Measurements from ENCODE around the gene ZNF407.
A peak's percentile ranks its signal among the peaks of the same experiment; 100 is the strongest.
"Not testable (repeated sequence)": the region's sequence is repeated elsewhere in the genome, so short reads cannot be mapped to it uniquely, and the experiment has no call there.

ZNF407 gene

GRCh38 chr18:74563999-74564398, 33.7 kb upstream of the ZNF407 start:
- Histone ChIP-seq H3K4me1 (ENCODE audit: insufficient read depth, low read length) (no peaks in the 10 kb centered on the region), H3K79me2 (ENCODE audit: insufficient read depth, low read length) (no peaks in the 10 kb centered on the region), H3K4me2 (ENCODE audit: insufficient read depth, low read length) (no peak overlapping the region), H3K36me3 (ENCODE audit: insufficient read depth, low read length) (no peaks in the 10 kb centered on the region), H2AFZ (ENCODE audit: low read depth, low read length) (no peak overlapping the region), H3K27me3 (ENCODE audit: insufficient read depth, low read length, poor library complexity) (peaks cover 3% of the 10 kb centered on the region), H3K27ac (ENCODE audit: low read length) (no peak overlapping the region), H4K20me1 (ENCODE audit: insufficient read depth, low read length) (no peaks in the 10 kb centered on the region), H3K9me3 (ENCODE audit: insufficient read depth, low read length, severe bottlenecking) (no peaks in the 10 kb centered on the region), H3K9ac (ENCODE audit: low read depth, low read length) (no peak overlapping the region), H3K4me3 (ENCODE audit: low read depth in 1 of 2, low read length in 2 of 2) (no peak overlapping the region)
- ATAC-seq (ENCODE audit: insufficient read depth, low read depth) (no peak), DNase-seq (no peak)
- TF ChIP-seq EZH2 (IDR thresholded peaks at IDR 0.05; ENCODE audit: borderline replicate concordance, low read depth, low read length, severe bottlenecking) (no peak), CTCF (IDR thresholded peaks at IDR 0.05; ENCODE audit: borderline replicate concordance, extremely low read depth, low read length, poor library complexity, severe bottlenecking) (no peak)

- H3K79me2 ChIP-seq (ENCODE audit: insufficient read depth, low read length); H3K4me2 ChIP-seq (ENCODE audit: insufficient read depth, low read length); H3K9ac ChIP-seq (ENCODE audit: low read depth, low read length); H2AFZ ChIP-seq (ENCODE audit: low read depth, low read length); H3K9me3 ChIP-seq (ENCODE audit: insufficient read depth, low read length, severe bottlenecking); H4K20me1 ChIP-seq (ENCODE audit: insufficient read depth, low read length); H3K27ac ChIP-seq (ENCODE audit: low read length); ATAC-seq (ENCODE audit: insufficient read depth, low read depth); H3K27me3 ChIP-seq (ENCODE audit: insufficient read depth, low read length, poor library complexity); H3K36me3 ChIP-seq (ENCODE audit: insufficient read depth, low read length); H3K4me3 ChIP-seq (ENCODE audit: low read depth in 1 of 2, low read length in 2 of 2); H3K4me1 ChIP-seq (ENCODE audit: insufficient read depth, low read length); DNase-seq: not testable (repeated sequence)
Measured at GRCh38 chr18:74565164-74565563, 32.5 kb upstream of the ZNF407 start.

GRCh38 chr18:74565993-74566392, 31.7 kb upstream of the ZNF407 start:
- H4K20me1 ChIP-seq (ENCODE audit: insufficient read depth, low read length); H3K4me2 ChIP-seq (ENCODE audit: insufficient read depth, low read length); H2AFZ ChIP-seq (ENCODE audit: low read depth, low read length); H3K36me3 ChIP-seq (ENCODE audit: insufficient read depth, low read length); H3K9me3 ChIP-seq (ENCODE audit: insufficient read depth, low read length, severe bottlenecking); H3K79me2 ChIP-seq (ENCODE audit: insufficient read depth, low read length); H3K4me3 ChIP-seq (ENCODE audit: low read depth in 1 of 2, low read length in 2 of 2); H3K4me1 ChIP-seq (ENCODE audit: insufficient read depth, low read length); H3K9ac ChIP-seq (ENCODE audit: low read depth, low read length); H3K27ac ChIP-seq (ENCODE audit: low read length); H3K27me3 ChIP-seq (ENCODE audit: insufficient read depth, low read length, poor library complexity); DNase-seq; ATAC-seq (ENCODE audit: insufficient read depth, low read depth): not testable (repeated sequence)

GRCh38 chr18:74567822-74568221, 29.8 kb upstream of the ZNF407 start:
- H3K4me1 ChIP-seq (ENCODE audit: insufficient read depth, low read length): no peaks in the 10 kb centered on the region
- no peak for ATAC-seq (ENCODE audit: insufficient read depth, low read depth)
- H3K4me3 ChIP-seq (ENCODE audit: low read depth in 1 of 2, low read length in 2 of 2): no peak overlapping the region
- H3K27ac ChIP-seq (ENCODE audit: low read length): no peak overlapping the region
- H2AFZ ChIP-seq (ENCODE audit: low read depth, low read length): no peak overlapping the region
- TF ChIP-seq EZH2 (IDR thresholded peaks at IDR 0.05; ENCODE audit: borderline replicate concordance, low read depth, low read length, severe bottlenecking) (no peak), CTCF (IDR thresholded peaks at IDR 0.05; ENCODE audit: borderline replicate concordance, extremely low read depth, low read length, poor library complexity, severe bottlenecking) (peak; percentile 22)
- H3K4me2 ChIP-seq (ENCODE audit: insufficient read depth, low read length): no peak overlapping the region
- no peaks in the 10 kb centered on the region for H3K79me2 ChIP-seq (ENCODE audit: insufficient read depth, low read length)
- no peaks in the 10 kb centered on the region for H3K9me3 ChIP-seq (ENCODE audit: insufficient read depth, low read length, severe bottlenecking)
- H3K9ac ChIP-seq (ENCODE audit: low read depth, low read length): no peak overlapping the region
- H4K20me1 ChIP-seq (ENCODE audit: insufficient read depth, low read length): no peaks in the 10 kb centered on the region
- no peaks in the 10 kb centered on the region for H3K36me3 ChIP-seq (ENCODE audit: insufficient read depth, low read length)
- H3K27me3 ChIP-seq (ENCODE audit: insufficient read depth, low read length, poor library complexity): peaks cover 3% of the 10 kb centered on the region
- no peak for DNase-seq

Measured in DND-41 (cell line).